RWPE1 (cell line): ENCODE data around the gene PLA2G4B.

Source experiments
- CTCF ChIA-PET: fragments of 350-600 bp; sonication (Branson Sonifier 250); formaldehyde crosslinking; extraction: SDS; loops from one replicate; lab custom pipeline; 2021; lab: Yijun Ruan, JAX
- POLR2A ChIA-PET: fragments of 400-600 bp; formaldehyde crosslinking; extraction: SDS; loops from one replicate; lab custom pipeline; 2020; ENCODE audit warnings: antibody characterized with exemption; ENCODE audit not compliant: low non-redundant PET; lab: Yijun Ruan, JAX
- DNase-seq: peaks from one replicate; pipeline ENCODE4 v3.0.0; 2012; ENCODE audit warnings: low spot score
- H3K27ac ChIP-seq: fragments of 450-650 bp; 2 replicates; pipeline ENCODE4 v1.5.1; 2017
- TF ChIP-seq, protein P1 (sequence below): fragments of 450-650 bp; conservative IDR thresholded peaks from 2 replicates; pipeline ENCODE4 v1.5.1; 2017; ENCODE audit warnings: low read depth, mild to moderate bottlenecking

Gene PLA2G4B

DNA sequence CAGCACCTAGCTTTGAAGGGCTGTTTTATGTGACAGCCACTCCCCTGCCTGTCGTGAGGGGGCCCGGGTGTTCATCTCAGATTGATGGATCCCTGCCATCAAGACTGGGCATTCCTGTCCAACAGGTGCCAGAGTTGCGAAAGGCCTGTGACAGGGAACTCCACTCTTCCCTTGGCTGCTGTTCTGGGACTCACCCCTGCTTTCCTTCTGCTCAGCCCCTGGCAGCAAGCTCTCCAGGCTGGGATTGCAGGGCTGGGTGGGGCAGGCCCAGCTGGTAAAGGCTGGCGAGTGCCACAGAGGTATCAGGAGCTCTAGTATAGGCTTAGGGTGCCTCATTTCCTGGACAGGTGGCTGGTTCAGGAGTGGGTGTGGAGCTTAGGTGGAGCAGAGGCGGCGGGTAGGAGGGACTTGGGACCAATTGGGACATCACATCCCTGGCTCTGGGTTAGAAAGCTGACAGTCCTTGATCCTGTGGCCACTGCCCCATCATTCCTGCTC, at the start of gene PLA2G4B:
Gene PLA2G4B (plus strand): TSS at position 448 of the 498 bp plus-strand sequence. CDS start 67 bp downstream, outside the sequence.
- ChIA-PET CTCF (interaction anchor here (0.5 kb wide), 1 partner anchor 152 kb away, joined by 4 read pairs; no protein-coding TSS in a partner anchor), POLR2A (interaction anchor here (1.3 to 2.2 kb wide), 2 partner anchors 13 to 134 kb away, joined by 3 to 5 read pairs; partner anchors contain the start of gene EHD4)
- peak; percentile 61 for DNase-seq
- H3K27ac ChIP-seq = peak within 1 kb of the TSS; percentile 93
- TF ChIP-seq, protein P1, sequence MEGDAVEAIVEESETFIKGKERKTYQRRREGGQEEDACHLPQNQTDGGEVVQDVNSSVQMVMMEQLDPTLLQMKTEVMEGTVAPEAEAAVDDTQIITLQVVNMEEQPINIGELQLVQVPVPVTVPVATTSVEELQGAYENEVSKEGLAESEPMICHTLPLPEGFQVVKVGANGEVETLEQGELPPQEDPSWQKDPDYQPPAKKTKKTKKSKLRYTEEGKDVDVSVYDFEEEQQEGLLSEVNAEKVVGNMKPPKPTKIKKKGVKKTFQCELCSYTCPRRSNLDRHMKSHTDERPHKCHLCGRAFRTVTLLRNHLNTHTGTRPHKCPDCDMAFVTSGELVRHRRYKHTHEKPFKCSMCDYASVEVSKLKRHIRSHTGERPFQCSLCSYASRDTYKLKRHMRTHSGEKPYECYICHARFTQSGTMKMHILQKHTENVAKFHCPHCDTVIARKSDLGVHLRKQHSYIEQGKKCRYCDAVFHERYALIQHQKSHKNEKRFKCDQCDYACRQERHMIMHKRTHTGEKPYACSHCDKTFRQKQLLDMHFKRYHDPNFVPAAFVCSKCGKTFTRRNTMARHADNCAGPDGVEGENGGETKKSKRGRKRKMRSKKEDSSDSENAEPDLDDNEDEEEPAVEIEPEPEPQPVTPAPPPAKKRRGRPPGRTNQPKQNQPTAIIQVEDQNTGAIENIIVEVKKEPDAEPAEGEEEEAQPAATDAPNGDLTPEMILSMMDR = no peak

- no peak overlapping the region for H3K27ac ChIP-seq
- POLR2A ChIA-PET = no interaction called here
- TF ChIP-seq, protein P1 = no peak
- CTCF ChIA-PET = interaction anchor here (0.8 kb wide), 1 partner anchor 12 kb away, joined by 3 read pairs; no protein-coding TSS in a partner anchor
- no peak for DNase-seq
Observed at GRCh38 chr15:41789236-41789635, 49.4 kb upstream of the PLA2G4B start.

DNA sequence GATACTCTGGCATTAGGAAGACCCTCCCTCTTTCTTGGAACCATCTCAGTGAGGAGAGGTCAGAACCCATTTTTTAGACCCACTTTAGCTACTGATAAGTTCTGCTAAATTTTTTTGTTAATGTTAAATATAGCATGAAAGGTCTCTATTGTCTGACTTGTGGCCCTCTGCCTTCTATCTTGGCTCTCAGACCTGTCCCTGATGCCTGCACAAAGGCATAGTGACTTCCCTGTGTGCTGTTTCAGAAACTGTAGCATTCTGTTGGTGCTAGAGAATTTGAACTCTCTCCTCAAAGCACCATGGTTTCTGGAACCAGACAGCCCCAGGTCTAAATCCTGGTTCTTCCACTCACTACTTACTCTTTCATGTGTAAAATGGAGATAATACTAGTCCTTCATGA, 49.0 kb upstream of the PLA2G4B start:
- CTCF ChIA-PET = interaction anchor here (0.8 kb wide), 1 partner anchor 12 kb away, joined by 3 read pairs; no protein-coding TSS in a partner anchor
- TF ChIP-seq, protein P1 = no peak
- DNase-seq = no peak
- H3K27ac ChIP-seq = no peak overlapping the region
- POLR2A ChIA-PET = no interaction called here

- POLR2A ChIA-PET = no interaction called here
- DNase-seq = no peak
- CTCF ChIA-PET = interaction anchor here (0.6 kb wide), 1 partner anchor 24 kb away, joined by 4 read pairs; no protein-coding TSS in a partner anchor
- TF ChIP-seq, protein P1 = no peak
- peak overlapping the region; percentile 86 for H3K27ac ChIP-seq
Observed at GRCh38 chr15:41790169-41790568, 48.5 kb upstream of the PLA2G4B start.

DNA sequence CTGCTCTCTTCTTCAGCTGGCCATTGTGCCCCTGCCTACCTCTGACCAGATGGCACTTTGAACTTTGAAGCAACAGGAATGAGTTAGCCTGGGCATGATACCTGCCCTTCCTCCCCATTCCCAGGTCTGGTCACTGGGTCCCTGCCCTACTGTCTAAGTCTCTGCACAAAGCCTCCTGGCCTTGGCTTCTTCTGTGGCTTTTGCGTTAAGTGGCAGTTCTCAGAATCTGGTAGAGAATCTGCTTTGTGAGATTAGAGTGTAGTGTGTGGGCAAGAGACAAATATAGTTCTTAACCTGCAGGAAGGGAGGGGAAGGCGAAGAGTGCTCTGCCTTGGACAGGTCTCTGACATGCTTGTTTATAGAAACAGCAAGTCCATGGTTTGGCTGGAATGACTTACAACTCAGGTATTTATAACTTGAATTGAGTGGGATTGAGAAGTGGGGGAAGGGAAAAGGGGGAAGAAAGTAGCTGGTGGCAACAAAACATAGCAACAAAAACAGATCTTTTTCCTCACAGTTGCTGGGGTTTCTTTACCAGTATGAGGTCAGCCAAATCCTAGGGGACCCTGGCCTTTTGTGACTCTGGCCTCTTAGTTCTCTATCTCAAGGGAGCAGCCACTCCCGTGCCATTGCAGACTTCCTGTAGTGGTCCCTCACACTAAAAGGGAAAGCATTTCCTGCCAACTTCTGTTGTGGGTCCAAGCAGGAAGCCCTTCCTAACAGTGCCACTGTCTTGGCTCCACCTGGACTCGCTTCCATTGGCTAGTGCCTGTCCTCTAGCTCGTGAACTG, 47.7 kb upstream of the PLA2G4B start:
- ChIA-PET POLR2A (no interaction called here), CTCF (no interaction called here)
- DNase-seq = peak; percentile 71
- TF ChIP-seq, protein P1 = no peak
- H3K27ac ChIP-seq = peak overlapping the region; percentile 86

DNA sequence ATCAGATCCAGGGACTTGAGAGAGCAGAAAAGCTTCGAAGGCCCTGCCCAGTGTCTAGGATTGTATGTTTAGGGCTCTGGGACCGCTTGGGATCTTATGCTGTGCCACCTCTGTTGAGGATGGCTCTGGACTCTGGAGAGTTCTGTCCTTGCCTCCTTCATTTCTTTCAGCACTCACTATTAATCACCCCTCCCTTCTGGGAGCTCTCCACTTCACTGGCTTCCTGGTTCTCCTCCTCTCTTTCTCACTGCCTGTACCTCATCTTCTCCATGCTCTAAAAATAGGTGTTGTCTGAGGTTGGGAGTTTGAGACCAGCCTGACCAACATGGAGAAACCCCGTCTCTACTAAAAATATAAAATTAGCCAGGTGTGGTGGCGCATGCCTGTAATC, 47.1 kb upstream of the PLA2G4B start:
- no peak for DNase-seq
- TF ChIP-seq, protein P1 = no peak
- H3K27ac ChIP-seq = peak overlapping the region; percentile 86
- POLR2A ChIA-PET = no interaction called here
- CTCF ChIA-PET = no interaction called here
